KBM-7 (cell line): ENCODE data around the gene FGF2.
"Not testable (repeated sequence)": the region's sequence is repeated elsewhere in the genome, so short reads cannot be mapped to it uniquely, and the experiment has no call there.

Experiments used
- DNase-seq: peaks from one replicate; pipeline ENCODE4 v3.0.0-alpha.2; 2015
- in situ Hi-C: fragments of 300-500 bp; cut with MboI; formaldehyde crosslinking; loops from 2 replicates; pipeline ENCODE4 v1.14.3; 2020; ENCODE audit warnings: low sequenced_read_pairs, low pct_unique_long_range_greater_than_20kb, mixed read lengths

Gene FGF2

DNA sequence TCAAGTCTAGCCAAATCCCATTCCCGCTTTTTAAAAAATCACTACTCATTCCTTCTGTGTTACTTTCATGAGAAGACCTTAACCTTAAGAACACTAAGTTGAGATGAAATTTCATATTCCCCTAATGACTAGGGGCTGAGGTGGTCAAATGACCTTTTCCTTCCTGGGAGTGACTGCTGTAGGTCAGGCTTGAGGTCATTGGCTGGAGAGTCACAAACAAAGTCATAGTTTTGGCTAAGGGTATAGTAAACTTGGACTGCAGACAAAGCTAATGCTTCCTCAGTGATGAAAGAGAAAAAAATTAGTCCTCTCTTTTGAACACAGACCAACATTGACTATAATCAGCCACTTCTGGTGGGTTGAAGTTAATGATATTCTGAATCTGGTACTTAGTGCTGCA lies 16.0 kb upstream of the FGF2 start:
- in situ Hi-C loops: no loop called here
- no peak for DNase-seq

GRCh38 chr4:122811781-122812180 lies 14.8 kb upstream of the FGF2 start:
- in situ Hi-C loops, DNase-seq: not testable (repeated sequence)

DNA sequence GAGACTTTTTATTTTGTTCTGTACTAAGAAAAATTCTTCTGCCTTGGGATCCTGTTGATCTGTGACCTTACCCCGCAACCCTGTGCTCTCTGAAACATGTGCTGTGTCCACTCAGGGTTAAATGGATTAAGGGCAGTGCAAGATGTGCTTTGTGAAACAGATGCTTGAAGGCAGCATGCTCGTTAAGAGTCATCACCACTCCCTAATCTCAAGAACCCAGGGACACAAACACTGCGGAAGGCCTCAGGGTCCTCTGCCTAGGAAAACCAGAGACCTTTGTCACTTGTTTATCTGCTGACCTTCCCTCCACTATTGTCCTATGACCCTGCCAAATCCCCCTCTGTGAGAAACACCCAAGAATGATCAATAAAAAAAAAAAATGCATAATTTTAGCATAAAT lies 13.8 kb upstream of the FGF2 start:
- DNase-seq, in situ Hi-C loops: not testable (repeated sequence)

GRCh38 chr4:122814426-122814825 lies 12.2 kb upstream of the FGF2 start:
- no peak for DNase-seq
- in situ Hi-C loops: no loop called here

DNA sequence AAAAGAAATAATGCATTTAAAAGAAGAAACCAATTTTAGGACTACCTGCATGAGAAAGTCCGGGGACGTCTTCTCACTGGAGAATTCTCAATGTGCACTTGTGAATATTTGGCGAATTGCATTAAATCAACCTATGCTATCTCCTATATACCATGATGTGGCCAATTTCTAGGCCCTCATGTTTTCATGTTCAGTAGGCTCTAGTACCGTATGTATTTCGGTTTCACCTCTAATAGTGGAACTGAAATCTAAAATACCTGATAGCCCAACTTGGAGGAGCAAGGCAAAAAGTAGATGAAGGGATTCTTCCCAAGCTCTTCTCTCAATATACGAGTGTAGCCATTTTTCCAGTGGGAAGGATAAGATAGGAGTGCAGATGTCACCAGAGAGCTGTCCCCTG lies 11.4 kb upstream of the FGF2 start:
- in situ Hi-C loops: no loop called here

DNA sequence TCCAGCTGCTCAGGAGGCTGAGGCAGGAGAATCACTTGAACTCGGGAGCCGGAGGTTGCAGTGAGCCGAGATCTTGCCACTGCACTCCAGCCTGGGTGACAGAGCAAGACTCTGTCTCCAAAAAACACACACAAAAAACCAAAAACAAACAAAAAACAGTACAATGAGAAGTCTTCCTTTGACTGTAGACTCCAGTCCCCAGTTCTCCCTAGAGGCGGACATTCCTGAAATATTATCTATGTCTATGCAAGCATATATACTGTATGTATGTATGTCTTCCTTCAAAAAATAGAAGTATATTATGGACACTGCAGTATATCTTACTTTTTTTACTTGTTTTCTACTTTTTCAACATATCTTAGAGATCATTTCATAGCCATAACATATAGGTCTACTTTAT lies 10.2 kb upstream of the FGF2 start:
- no peak for DNase-seq
- in situ Hi-C loops: no loop called here

More for the DNA sequence above, 11.4 kb upstream of the FGF2 start:
- no peak for DNase-seq

GRCh38 chr4:122819708-122820449 lies 6.8 kb upstream of the FGF2 start:
- DNase-seq: no peak
- in situ Hi-C loops: no loop called here

- no peak for DNase-seq
- in situ Hi-C loops: no loop called here
Observed at GRCh38 chr4:122821092-122821491, 5.5 kb upstream of the FGF2 start.

DNA sequence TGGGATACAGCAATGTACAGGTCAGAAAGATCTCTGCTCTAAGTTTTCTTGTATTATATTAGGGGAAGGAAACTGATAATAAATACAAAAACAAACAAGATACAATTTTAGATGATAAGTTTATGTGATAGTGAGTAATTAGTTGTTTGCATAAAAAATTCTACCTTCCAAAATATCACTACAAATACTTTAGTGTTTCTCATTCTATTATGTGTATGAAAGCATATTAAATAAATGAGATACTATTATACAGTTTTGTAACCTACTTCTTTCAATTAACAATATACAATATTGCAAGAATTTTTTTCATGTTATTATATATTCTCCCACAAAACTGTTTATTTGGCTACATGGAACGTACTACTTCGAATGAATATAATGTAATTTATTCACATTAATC lies 4.2 kb upstream of the FGF2 start:
- no peak for DNase-seq
- in situ Hi-C loops: no loop called here

- in situ Hi-C loops: no loop called here
- no peak for DNase-seq
Observed at GRCh38 chr4:122823476-122823875, 3.2 kb upstream of the FGF2 start.

- in situ Hi-C loops: no loop called here
- DNase-seq: no peak
Observed at GRCh38 chr4:122824616-122825015, 2.0 kb upstream of the FGF2 start.

DNA sequence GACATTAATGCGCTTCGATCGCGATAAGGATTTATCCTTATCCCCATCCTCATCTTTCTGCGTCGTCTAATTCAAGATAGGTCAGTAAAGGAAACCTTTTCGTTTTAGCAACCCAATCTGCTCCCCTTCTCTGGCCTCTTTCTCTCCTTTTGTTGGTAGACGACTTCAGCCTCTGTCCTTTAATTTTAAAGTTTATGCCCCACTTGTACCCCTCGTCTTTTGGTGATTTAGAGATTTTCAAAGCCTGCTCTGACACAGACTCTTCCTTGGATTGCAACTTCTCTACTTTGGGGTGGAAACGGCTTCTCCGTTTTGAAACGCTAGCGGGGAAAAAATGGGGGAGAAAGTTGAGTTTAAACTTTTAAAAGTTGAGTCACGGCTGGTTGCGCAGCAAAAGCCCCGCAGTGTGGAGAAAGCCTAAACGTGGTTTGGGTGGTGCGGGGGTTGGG lies 528 bp upstream of the FGF2 start:
- no peak for DNase-seq
- in situ Hi-C loops: no loop called here

DNA sequence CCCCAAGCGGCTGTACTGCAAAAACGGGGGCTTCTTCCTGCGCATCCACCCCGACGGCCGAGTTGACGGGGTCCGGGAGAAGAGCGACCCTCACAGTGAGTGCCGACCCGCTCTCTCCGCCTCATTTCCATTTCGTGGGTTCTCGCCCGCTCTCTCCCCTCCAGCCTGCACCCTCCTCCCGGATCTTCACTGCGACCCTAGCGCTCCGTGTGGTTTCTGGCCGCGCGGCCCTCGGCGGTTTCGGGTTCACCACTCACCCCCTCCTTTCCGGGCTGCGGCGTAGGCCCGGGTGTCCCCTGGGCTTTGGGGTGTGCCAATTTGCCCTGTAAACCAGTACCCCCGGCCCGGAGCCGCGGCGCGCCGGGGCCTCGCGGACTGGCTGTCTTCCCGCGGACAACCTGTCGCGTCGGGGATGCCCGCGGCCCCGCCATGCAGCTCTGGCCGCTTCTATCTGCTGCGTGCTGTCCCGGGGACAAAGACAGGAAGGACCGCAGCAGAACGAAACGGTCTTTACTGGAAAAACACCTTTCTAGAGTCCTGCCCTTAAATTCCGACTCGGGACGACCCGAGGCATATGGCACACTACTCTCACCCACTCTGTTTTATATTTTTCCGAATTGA lies 737 bp downstream of the FGF2 start:
- peak; percentile 41 for DNase-seq
- in situ Hi-C loops: no loop called here

DNA sequence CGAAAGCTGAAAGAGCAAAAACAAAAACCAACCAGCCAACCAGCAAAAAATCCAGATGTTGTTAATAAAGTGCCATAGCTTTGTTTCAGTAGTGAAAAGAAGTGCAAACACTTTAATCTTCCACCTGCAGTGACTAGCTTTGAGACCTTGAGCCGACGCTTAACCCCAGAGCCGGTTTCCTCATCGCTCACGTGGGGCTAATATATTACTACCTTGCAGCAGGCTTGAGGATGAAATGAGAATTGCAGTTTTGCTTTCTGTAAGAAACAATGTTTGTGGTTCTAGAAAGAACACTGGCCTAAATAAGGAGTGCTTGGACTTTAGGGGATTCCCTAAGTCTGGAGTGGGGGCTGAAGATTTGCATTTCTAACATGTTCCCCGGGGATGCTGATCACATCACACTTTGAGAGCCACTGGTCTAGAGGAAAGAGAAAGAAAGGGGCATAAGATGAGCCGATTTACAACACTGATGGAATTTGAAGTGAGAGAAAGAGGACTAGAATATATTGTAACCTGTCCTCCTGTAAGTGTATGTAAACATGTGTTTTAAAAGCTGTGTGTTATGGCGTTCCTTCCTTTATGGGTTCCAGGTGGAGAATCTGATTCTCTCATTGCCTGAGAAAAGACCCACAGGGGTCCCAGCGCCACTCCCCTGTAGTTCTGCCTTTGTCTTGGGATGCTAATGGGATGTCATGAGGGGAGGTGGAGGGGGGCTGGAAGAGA lies 1.4 kb downstream of the FGF2 start:
- in situ Hi-C loops: no loop called here
- peak; percentile 24 for DNase-seq

- in situ Hi-C loops: no loop called here
- DNase-seq: no peak
Observed at GRCh38 chr4:122830426-122831095, 3.9 kb downstream of the FGF2 start.

- no peak for DNase-seq
- in situ Hi-C loops: no loop called here
Observed at GRCh38 chr4:122831515-122832196, 5.0 kb downstream of the FGF2 start.

DNA sequence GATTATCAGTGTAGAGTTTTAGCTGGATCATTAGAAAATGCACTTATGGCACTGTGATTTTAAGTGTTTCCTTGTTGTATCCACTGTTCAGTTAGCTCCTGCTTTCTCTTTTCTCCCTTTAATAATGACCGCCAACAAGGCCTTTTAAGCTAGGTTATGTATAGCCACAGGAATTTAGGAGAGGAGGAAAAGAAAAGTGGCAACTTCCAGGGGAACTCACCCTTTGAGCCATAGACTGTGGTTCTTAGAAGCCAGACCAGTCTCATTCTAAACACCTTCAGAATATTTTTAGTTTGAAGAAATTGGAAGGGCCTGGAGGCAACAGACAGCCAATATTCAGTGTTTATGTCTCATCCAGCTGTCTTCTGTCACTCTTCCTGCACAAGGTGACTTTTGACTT lies 6.1 kb downstream of the FGF2 start:
- in situ Hi-C loops: no loop called here
- no peak for DNase-seq

DNA sequence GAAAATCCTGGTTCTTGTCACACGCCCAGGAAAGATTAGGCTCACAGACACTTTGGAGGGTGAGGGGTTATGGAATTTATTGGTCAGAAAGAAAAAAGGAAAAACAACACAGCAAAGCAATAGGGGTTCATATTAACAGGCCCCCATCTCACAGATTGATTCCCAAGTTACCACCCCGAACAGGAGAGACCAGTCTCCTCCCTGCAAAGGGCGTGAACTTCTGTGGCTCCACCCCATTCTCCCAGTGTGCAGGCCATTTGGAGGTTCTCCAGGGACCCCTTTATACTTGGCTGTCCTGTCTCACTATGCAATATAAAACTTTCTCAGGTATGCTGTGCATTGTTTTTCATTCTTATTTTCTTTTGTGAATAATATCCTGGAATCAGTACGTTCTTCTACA lies 7.4 kb downstream of the FGF2 start:
- DNase-seq: no peak
- in situ Hi-C loops: no loop called here

DNA sequence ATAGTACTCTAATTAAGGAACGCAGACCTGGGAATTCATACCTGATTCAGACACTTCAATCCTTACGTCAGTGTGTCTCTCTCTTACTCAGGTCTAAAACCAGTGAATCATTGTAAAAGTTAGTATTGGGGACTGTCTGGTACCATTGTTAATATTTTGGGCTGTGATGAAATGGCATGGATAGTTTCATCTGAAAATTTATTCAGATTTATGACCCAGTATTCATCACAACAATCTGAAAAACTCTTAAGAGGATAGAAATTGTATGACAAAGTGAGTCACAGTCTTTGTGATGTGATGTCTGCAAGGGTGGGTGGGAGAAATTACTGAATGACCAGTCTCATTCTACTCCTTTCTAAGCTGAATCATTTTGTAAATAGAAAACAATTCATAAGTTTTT lies 10.3 kb downstream of the FGF2 start:
- in situ Hi-C loops: no loop called here
- no peak for DNase-seq
